Naive thymus-derived CD8-positive, alpha-beta T cell (primary cell): ENCODE data around the gene STK11IP. TPM values are rescaled to one million over a fixed set of nuclear protein-coding genes. Genes with fewer than 3 reads are reported as not detected.
A peak's percentile ranks its signal among the peaks of the same experiment; 100 is the strongest.

Experiments
- ATAC-seq, 2 donors: fragments of 150-1000 bp; cut with Tn5 transposase in 1 of 2; sonication (Bioruptor Pico), chemical (Tn5 transposase) in 1 of 2; 1 replicate in 1 of 2; 2 replicates in 1 of 2; pipeline ENCODE4 v1.10.0; 2021; ENCODE audit warnings: mild to moderate bottlenecking in 2 of 2, moderate library complexity in 2 of 2
- POLR2A ChIA-PET: fragments of 350-600 bp; sonication (Branson Sonifier 250); formaldehyde crosslinking; loops from one replicate; lab custom pipeline; 2021; ENCODE audit warnings: antibody characterized with exemption; lab: Charles Lee
- DNase-seq, 10 donors: peaks; one replicate each; pipeline versions ENCODE4 v3.0.0 to v3.0.0-alpha.2; 2020 to 2022
- H3K27ac Mint-ChIP-seq, 10 donors: one replicate each; pipeline ENCODE4 v1.8.0; 2020 to 2022; ENCODE audit warnings: mild to moderate bottlenecking in 10 of 10, mixed read lengths in 10 of 10, moderate library complexity in 4 of 10, inconsistent platforms in 1 of 10
- H3K27me3 Mint-ChIP-seq, 5 donors: one replicate each; pipeline ENCODE4 v1.8.0; 2021 to 2022; ENCODE audit warnings: mixed read lengths in 5 of 5
- H3K36me3 Mint-ChIP-seq, 3 donors: one replicate each; pipeline ENCODE4 v1.8.0; 2020 to 2022; ENCODE audit warnings: mixed read lengths in 3 of 3, mild to moderate bottlenecking in 2 of 3, inconsistent platforms in 1 of 3
- H3K4me1 Mint-ChIP-seq, 4 donors: one replicate each; pipeline ENCODE4 v1.8.0; 2021 to 2022; ENCODE audit warnings: mixed read lengths in 4 of 4
- H3K4me3 Mint-ChIP-seq, 10 donors: one replicate each; pipeline ENCODE4 v1.8.0; 2020 to 2022; ENCODE audit warnings: mild to moderate bottlenecking in 10 of 10, mixed read lengths in 10 of 10, moderate library complexity in 6 of 10, inconsistent platforms in 1 of 10
- H3K9me3 Mint-ChIP-seq, 9 donors: one replicate each; pipeline ENCODE4 v1.8.0; 2020 to 2022; ENCODE audit warnings: mixed read lengths in 9 of 9, mild to moderate bottlenecking in 3 of 9, inconsistent platforms in 1 of 9, moderate library complexity in 1 of 9
- polyA plus RNA-seq, 3 donors: library from polyadenylated mRNA; unstranded; fragments of 300-500 nt; fragmentation: Illumina TruSeq; gene quantifications; one replicate each; pipeline ENCODE4 v1.2.3, GENCODE V29; 2021
- total RNA-seq, 8 experiments: library from RNA in 2 of 8; stranded (reverse) in 2 of 8; gene quantifications; one replicate each; pipeline ENCODE4 v1.2.3 and lab custom pipeline; 2021 to 2026

STK11IP gene
- total and polyA plus RNA-seq, 5 experiments from 2014 or later = 5.4 to 50.2 (median 9.3) TPM

GRCh38 chr2:219615036-219615435 lies 17.4 kb downstream of the STK11IP start:
- no peak for DNase-seq
- Mint-ChIP-seq H3K27me3 (no peaks in the 10 kb centered on the region), H3K36me3 (peaks cover 0 to 23% (median 6%) of the 10 kb centered on the region in 3 donors), H3K9me3 (no peaks in the 10 kb centered on the region), H3K4me3 (no peak overlapping the region), H3K27ac (peak overlapping the region in 1 of 10 donors; percentile 45), H3K4me1 (peaks cover 14 to 22% (median 19%) of the 10 kb centered on the region in 4 donors)
- POLR2A ChIA-PET = no interaction called here
- no peak for ATAC-seq

GRCh38 chr2:219615894-219616293 lies 18.2 kb downstream of the STK11IP start:
- DNase-seq (no peak), ATAC-seq (no peak)
- no peaks in the 10 kb centered on the region for H3K9me3 Mint-ChIP-seq
- H3K4me3 Mint-ChIP-seq = no peak overlapping the region
- peaks cover 0 to 18% (median 6%) of the 10 kb centered on the region in 3 donors for H3K36me3 Mint-ChIP-seq
- H3K27ac Mint-ChIP-seq = no peak overlapping the region
- POLR2A ChIA-PET = no interaction called here
- peaks cover 14 to 21% (median 18%) of the 10 kb centered on the region in 4 donors for H3K4me1 Mint-ChIP-seq
- H3K27me3 Mint-ChIP-seq = no peaks in the 10 kb centered on the region

DNA sequence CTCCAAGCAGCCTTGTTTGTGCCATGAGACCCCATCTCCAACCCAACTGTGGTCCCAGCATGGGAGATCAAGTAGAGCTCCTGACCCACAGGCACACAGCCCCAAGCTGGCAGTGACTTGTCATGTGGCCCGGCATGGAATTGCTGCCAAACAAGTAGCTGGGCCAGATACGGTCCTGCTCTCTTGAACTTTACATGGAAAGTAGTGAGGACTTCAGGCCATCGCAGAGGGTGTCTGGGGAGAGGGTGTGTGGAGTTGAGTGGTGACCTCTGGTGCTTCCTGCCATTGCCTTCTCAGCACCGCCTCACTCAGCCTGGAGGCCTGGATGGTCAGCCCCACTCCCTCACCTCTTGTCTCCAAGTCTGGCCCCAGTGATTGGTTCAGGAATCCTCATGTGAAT lies 18.9 kb downstream of the STK11IP start:
- Mint-ChIP-seq H3K36me3 (peaks cover 0 to 13% (median 6%) of the 10 kb centered on the region in 3 donors), H3K4me1 (peaks cover 11 to 17% (median 14%) of the 10 kb centered on the region in 4 donors), H3K4me3 (no peak overlapping the region), H3K9me3 (no peaks in the 10 kb centered on the region), H3K27me3 (peaks cover 0 to 1% (median 0%) of the 10 kb centered on the region in 5 donors), H3K27ac (peak overlapping the region in 3 of 10 donors; percentile 33 to 86 (median 81))
- ATAC-seq (no peak), DNase-seq (no peak)
- POLR2A ChIA-PET = no interaction called here

DNA sequence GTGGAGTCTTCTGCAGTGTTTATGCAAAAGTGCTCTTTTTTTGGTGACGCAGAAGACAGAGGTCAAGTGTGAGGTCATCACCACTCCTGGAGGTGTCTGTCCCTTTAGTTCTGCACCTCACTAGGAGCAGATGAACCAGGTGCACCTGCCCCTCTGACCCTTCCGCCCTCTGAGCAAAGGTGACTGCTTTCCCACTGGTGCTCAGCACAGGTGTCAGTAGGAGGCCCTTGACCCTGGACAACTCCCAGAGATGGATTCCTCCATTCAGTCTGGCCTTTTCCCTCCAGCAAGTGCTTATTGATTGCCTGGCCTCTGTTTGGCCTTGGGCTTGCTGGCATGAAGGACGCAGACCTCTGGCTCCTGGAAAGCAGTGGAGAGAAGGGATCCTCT lies 21.1 kb downstream of the STK11IP start:
- ATAC-seq (no peak), DNase-seq (no peak)
- peaks cover 0 to 11% (median 0%) of the 10 kb centered on the region in 5 donors for H3K27me3 Mint-ChIP-seq
- no peak overlapping the region for H3K27ac Mint-ChIP-seq
- no peak overlapping the region for H3K4me3 Mint-ChIP-seq
- peaks cover 0 to 3% (median 1%) of the 10 kb centered on the region in 4 donors for H3K4me1 Mint-ChIP-seq
- no peaks in the 10 kb centered on the region for H3K9me3 Mint-ChIP-seq
- peaks cover 0 to 9% (median 3%) of the 10 kb centered on the region in 3 donors for H3K36me3 Mint-ChIP-seq
- POLR2A ChIA-PET = no interaction called here

- no peaks in the 10 kb centered on the region for H3K9me3 Mint-ChIP-seq
- no peak for DNase-seq
- peaks cover 0 to 11% (median 0%) of the 10 kb centered on the region in 5 donors for H3K27me3 Mint-ChIP-seq
- no peak for ATAC-seq
- no peak overlapping the region for H3K27ac Mint-ChIP-seq
- H3K4me3 Mint-ChIP-seq = no peak overlapping the region
- POLR2A ChIA-PET = no interaction called here
- peaks cover 0 to 9% (median 3%) of the 10 kb centered on the region in 3 donors for H3K36me3 Mint-ChIP-seq
- peaks cover 0 to 3% (median under 1%) of the 10 kb centered on the region in 4 donors for H3K4me1 Mint-ChIP-seq
Observed at GRCh38 chr2:219619235-219619634, 21.6 kb downstream of the STK11IP start.

DNA sequence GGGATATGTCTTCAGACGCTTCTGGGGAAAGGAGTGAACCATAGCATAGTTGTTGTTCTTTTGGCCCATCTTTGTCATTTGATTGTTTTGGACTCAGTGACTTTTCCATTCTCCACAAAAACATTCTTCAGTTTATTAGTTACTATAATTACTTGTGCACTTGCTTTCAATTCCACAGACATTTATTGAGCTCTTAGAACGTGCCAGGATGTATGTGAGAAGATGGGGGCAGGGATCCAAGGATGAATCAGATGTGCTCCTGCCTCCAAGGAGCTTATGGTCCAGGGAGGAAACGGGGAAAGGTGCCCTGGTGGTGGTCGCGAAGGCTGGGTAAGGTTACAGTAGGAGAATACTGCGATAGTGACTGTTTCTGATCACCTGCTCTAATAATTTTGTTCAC lies 22.9 kb downstream of the STK11IP start:
- Mint-ChIP-seq H3K4me3 (no peak overlapping the region), H3K27me3 (peaks cover 0 to 14% (median 4%) of the 10 kb centered on the region in 5 donors), H3K36me3 (peaks cover 0 to 5% (median 0%) of the 10 kb centered on the region in 3 donors), H3K9me3 (no peaks in the 10 kb centered on the region), H3K27ac (no peak overlapping the region), H3K4me1 (no peaks in the 10 kb centered on the region)
- DNase-seq (no peak), ATAC-seq (no peak)
- POLR2A ChIA-PET = no interaction called here

DNA sequence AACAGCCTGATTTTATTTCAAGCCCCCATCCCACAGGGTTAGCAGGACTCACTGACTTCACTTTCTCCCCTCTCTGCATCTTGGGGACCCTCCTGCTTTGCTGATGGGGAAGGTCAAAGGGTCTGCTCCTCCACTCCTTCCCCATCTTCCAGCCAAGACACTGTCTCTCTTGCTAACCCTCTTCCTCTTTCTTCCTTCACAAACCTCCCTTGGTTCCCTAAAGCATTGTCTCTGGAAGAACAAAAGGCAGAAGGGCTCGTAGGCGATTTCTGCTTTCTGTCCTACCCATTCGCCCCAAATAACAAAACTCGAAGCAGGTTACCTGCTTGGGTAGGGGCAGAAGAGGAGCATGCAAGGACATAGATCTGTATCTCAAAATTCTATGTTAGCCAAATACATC lies 24.3 kb downstream of the STK11IP start:
- Mint-ChIP-seq H3K4me1 (peaks cover 1 to 5% (median 4%) of the 10 kb centered on the region in 4 donors), H3K36me3 (no peaks in the 10 kb centered on the region), H3K27me3 (peaks cover 6 to 23% (median 12%) of the 10 kb centered on the region in 5 donors), H3K9me3 (no peaks in the 10 kb centered on the region), H3K27ac (no peak overlapping the region), H3K4me3 (no peak overlapping the region)
- DNase-seq (no peak), ATAC-seq (no peak)
- POLR2A ChIA-PET = no interaction called here

- H3K27ac Mint-ChIP-seq = no peak overlapping the region
Observed at GRCh38 chr2:219622472-219622871, 24.8 kb downstream of the STK11IP start.

DNA sequence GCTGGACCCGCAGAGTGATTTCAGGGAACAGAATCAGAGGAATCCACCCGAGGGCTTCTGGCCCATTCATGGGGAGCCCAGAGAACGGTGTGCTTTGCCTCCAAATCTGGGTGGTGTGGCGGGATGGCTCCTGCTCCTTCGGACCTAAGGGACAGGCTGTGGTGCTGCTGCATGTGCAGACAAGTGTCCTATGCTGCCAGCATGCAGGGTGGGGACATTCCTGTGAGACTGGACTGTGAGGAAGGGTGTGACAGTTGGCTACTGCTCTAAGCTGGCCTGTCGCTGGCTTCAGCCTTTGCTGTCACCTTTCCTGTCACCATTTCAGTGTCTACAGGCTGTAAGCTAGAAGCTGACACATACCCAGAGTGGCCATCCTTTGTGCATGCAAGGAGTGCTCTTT lies 26.9 kb downstream of the STK11IP start:
- H3K4me1 Mint-ChIP-seq = peaks cover 3 to 14% (median 6%) of the 10 kb centered on the region in 4 donors
- ATAC-seq = no peak
- no peak for DNase-seq

More at GRCh38 chr2:219622472-219622871, 24.8 kb downstream of the STK11IP start:
- Mint-ChIP-seq H3K36me3 (no peaks in the 10 kb centered on the region), H3K4me1 (peaks cover 3 to 8% (median 6%) of the 10 kb centered on the region in 4 donors), H3K27me3 (peaks cover 7 to 25% (median 14%) of the 10 kb centered on the region in 5 donors), H3K4me3 (no peak overlapping the region), H3K9me3 (no peaks in the 10 kb centered on the region)
- POLR2A ChIA-PET = no interaction called here
- ATAC-seq (no peak), DNase-seq (no peak)

GRCh38 chr2:219625179-219625578 lies 27.5 kb downstream of the STK11IP start:
- DNase-seq = no peak
- Mint-ChIP-seq H3K27ac (no peak overlapping the region), H3K4me3 (no peak overlapping the region), H3K9me3 (no peaks in the 10 kb centered on the region), H3K4me1 (peaks cover 3 to 14% (median 6%) of the 10 kb centered on the region in 4 donors), H3K27me3 (peaks cover 7 to 33% (median 25%) of the 10 kb centered on the region in 5 donors), H3K36me3 (no peaks in the 10 kb centered on the region)
- no peak for ATAC-seq
- POLR2A ChIA-PET = no interaction called here

More for the DNA sequence above, 26.9 kb downstream of the STK11IP start:
- H3K4me3 Mint-ChIP-seq = no peak overlapping the region
- POLR2A ChIA-PET = no interaction called here
- H3K27me3 Mint-ChIP-seq = peaks cover 7 to 32% (median 25%) of the 10 kb centered on the region in 5 donors
- no peak overlapping the region for H3K27ac Mint-ChIP-seq
- no peaks in the 10 kb centered on the region for H3K36me3 Mint-ChIP-seq
- H3K9me3 Mint-ChIP-seq = no peaks in the 10 kb centered on the region

DNA sequence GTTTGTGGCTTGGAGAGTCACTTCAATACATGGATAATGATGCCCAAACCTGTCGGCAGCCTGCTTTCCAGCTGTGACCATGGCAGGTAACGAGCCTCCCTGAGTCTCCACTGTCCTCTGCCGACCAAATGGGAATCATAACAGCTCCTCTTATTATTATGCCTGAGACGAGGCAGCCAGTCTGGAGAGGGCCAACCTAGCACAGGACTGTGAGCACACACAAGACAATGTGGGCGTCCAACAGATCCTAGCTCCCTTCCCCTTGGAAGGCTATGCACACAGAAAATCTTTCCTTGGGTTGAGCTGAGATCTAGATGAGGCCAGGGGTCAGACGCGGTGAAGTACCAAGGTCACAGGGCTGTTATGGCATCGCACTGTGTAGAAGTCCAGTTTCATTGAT lies 28.9 kb downstream of the STK11IP start:
- no peak for DNase-seq
- Mint-ChIP-seq H3K9me3 (no peaks in the 10 kb centered on the region), H3K27me3 (peaks cover 7 to 44% (median 27%) of the 10 kb centered on the region in 5 donors), H3K27ac (no peak overlapping the region), H3K36me3 (no peaks in the 10 kb centered on the region), H3K4me1 (peaks cover 3 to 14% (median 7%) of the 10 kb centered on the region in 4 donors), H3K4me3 (peak overlapping the region; percentile 77 to 87 (median 80))
- ATAC-seq = no peak
- POLR2A ChIA-PET = no interaction called here

GRCh38 chr2:219627103-219628100 lies 29.7 kb downstream of the STK11IP start, which contains the start of gene SLC4A3:
Gene SLC4A3, plus strand, starts transcription at chr2:219627630. Its CDS starts 363 bp downstream, at chr2:219627993.
- POLR2A ChIA-PET = no interaction called here
- Mint-ChIP-seq H3K27ac (peak within 1 kb of the TSS in 2 of 10 donors; percentile 28 to 62), H3K27me3 (peaks cover 7 to 43% (median 27%) of the 10 kb centered on the region in 5 donors), H3K4me1 (peaks cover 3 to 14% (median 7%) of the 10 kb centered on the region in 4 donors), H3K9me3 (no peaks in the 10 kb centered on the region), H3K36me3 (no peaks in the 10 kb centered on the region), H3K4me3 (peak within 1 kb of the TSS; percentile 77 to 87 (median 80))
- DNase-seq (peak in 2 of 10 donors; percentile 13 to 21), ATAC-seq (peak; percentile 76 to 86)
